GM21786 (cell line): ENCODE measurements around the gene FOXK1.
"Not testable (repeated sequence)": the region's sequence is repeated elsewhere in the genome, so short reads cannot be mapped to it uniquely, and the experiment has no call there.

Source experiments
- ATAC-seq: cut with Tn5 transposase; IDR thresholded peaks from one replicate; pipeline ENCODE4 v1.9.1; 2021; ENCODE audit not compliant: unreplicated experiment

FOXK1 gene

GRCh38 chr7:4665661-4666060 is 16.4 kb upstream of the FOXK1 start:
- no peak for ATAC-seq

GRCh38 chr7:4667776-4668509 is 14.2 kb upstream of the FOXK1 start:
- no peak for ATAC-seq

- no peak for ATAC-seq
These were observed 13.6 kb upstream of the FOXK1 start for GRCh38 chr7:4668510-4668847.

GRCh38 chr7:4670791-4671190 is 11.3 kb upstream of the FOXK1 start:
- ATAC-seq, result no peak

- ATAC-seq, result no peak
These were observed 6.2 kb upstream of the FOXK1 start for GRCh38 chr7:4675771-4676367.

- ATAC-seq, result not testable (repeated sequence)
These were observed 4.6 kb upstream of the FOXK1 start for GRCh38 chr7:4677518-4677917.

GRCh38 chr7:4681218-4681851 is 760 bp upstream of the FOXK1 start:
- no peak for ATAC-seq

GRCh38 chr7:4682621-4683042 is 537 bp downstream of the FOXK1 start:
- peak; percentile 26 for ATAC-seq

GRCh38 chr7:4683043-4683883 is 1.2 kb downstream of the FOXK1 start:
- ATAC-seq, result no peak

- ATAC-seq, result no peak
These were observed 1.9 kb downstream of the FOXK1 start for GRCh38 chr7:4683884-4684565.

- no peak for ATAC-seq
These were observed 2.8 kb downstream of the FOXK1 start for GRCh38 chr7:4684846-4685245.

GRCh38 chr7:4685676-4686075 is 3.6 kb downstream of the FOXK1 start:
- ATAC-seq, result not testable (repeated sequence)

GRCh38 chr7:4687956-4688355 is 5.9 kb downstream of the FOXK1 start:
- ATAC-seq, result no peak

- ATAC-seq, result no peak
These were observed 7.1 kb downstream of the FOXK1 start for GRCh38 chr7:4689151-4689550.

- ATAC-seq, result peak; percentile 41
These were observed 7.6 kb downstream of the FOXK1 start for GRCh38 chr7:4689668-4690067.

- no peak for ATAC-seq
These were observed 9.1 kb downstream of the FOXK1 start for GRCh38 chr7:4690953-4691856.

GRCh38 chr7:4692055-4692454 is 10.0 kb downstream of the FOXK1 start:
- no peak for ATAC-seq

- ATAC-seq, result not testable (repeated sequence)
These were observed 10.5 kb downstream of the FOXK1 start for GRCh38 chr7:4692622-4693021.

- no peak for ATAC-seq
These were observed 11.1 kb downstream of the FOXK1 start for GRCh38 chr7:4693152-4693551.

- ATAC-seq, result no peak
These were observed 11.7 kb downstream of the FOXK1 start for GRCh38 chr7:4693749-4694148.
